WTC11 (cell line): ENCODE measurements around the gene PPP3CA. TPM values are rescaled to one million over a fixed set of nuclear protein-coding genes. Genes with fewer than 3 reads are reported as not detected.

Experiments
- ATAC-seq: fragments of 200-7000 bp; cut with Tn5 transposase; 2 replicates; pipeline ENCODE4 v1.10.0; 2021; ENCODE audit warnings: mild to moderate bottlenecking, moderate library complexity
- CTCF ChIA-PET: fragments of 300-600 bp; sonication (Branson Sonifier 250); formaldehyde crosslinking; loops from one replicate; lab custom pipeline; 2021; ENCODE audit warnings: antibody characterized with exemption; lab: Charles Lee
- POLR2A ChIA-PET: fragments of 350-600 bp; sonication (Branson Sonifier 250); formaldehyde crosslinking; loops from one replicate; lab custom pipeline; 2021; ENCODE audit warnings: antibody characterized with exemption; lab: Charles Lee
- DNase-seq: peaks from one replicate; pipeline ENCODE4 v3.0.0; 2021; ENCODE audit warnings: low spot score
- H3K27ac Mint-ChIP-seq: 2 replicates; pipeline ENCODE4 v1.8.0; 2021; ENCODE audit warnings: mixed read lengths
- H3K27me3 Mint-ChIP-seq: 2 replicates; pipeline ENCODE4 v1.8.0; 2021; ENCODE audit warnings: low read depth, mild to moderate bottlenecking, moderate library complexity, mixed read lengths
- H3K36me3 Mint-ChIP-seq: 2 replicates; pipeline ENCODE4 v1.8.0; 2021; ENCODE audit warnings: mixed read lengths
- H3K4me1 Mint-ChIP-seq: 2 replicates; pipeline ENCODE4 v1.8.0; 2022; ENCODE audit warnings: mixed read lengths
- H3K4me3 Mint-ChIP-seq: 2 replicates; pipeline ENCODE4 v1.8.0; 2021; ENCODE audit warnings: mild to moderate bottlenecking, moderate library complexity, mixed read lengths
- H3K9me3 Mint-ChIP-seq: 2 replicates; pipeline ENCODE4 v1.8.0; 2021; ENCODE audit warnings: mixed read lengths
- ATF1 ChIP-seq: sonication (generic); formaldehyde crosslinking; IDR thresholded peaks from 2 replicates; pipeline ENCODE4 v1.8.1; 2023; ENCODE audit warnings: mild to moderate bottlenecking, moderate library complexity, missing genetic modification reagents
- CBFB ChIP-seq: sonication (generic); formaldehyde crosslinking; IDR thresholded peaks from 2 replicates; pipeline ENCODE4 v1.8.1; 2022; ENCODE audit warnings: mild to moderate bottlenecking, low read depth, missing genetic modification reagents
- ELF4 ChIP-seq: sonication (generic); formaldehyde crosslinking; IDR thresholded peaks from 2 replicates; pipeline ENCODE4 v1.8.1; 2022; ENCODE audit warnings: low read depth, mild to moderate bottlenecking, moderate library complexity, missing genetic modification reagents
- GRHL2 ChIP-seq: fragments of 250-450 bp; sonication (Bioruptor Pico); IDR thresholded peaks from 2 replicates; pipeline ENCODE4 v1.8.0; 2022; ENCODE audit warnings: mild to moderate bottlenecking, moderate library complexity; ENCODE audit not compliant: insufficient replicate concordance, severe bottlenecking
- IRF2 ChIP-seq: sonication (generic); formaldehyde crosslinking; IDR thresholded peaks from 2 replicates; pipeline ENCODE4 v1.8.0; 2022; ENCODE audit warnings: low read depth, missing genetic modification reagents, borderline replicate concordance
- JAZF1 ChIP-seq: fragments of 250-450 bp; sonication (Bioruptor Pico); IDR thresholded peaks from 2 replicates; pipeline ENCODE4 v1.9.0; 2021; ENCODE audit warnings: moderate library complexity, mild to moderate bottlenecking, inconsistent platforms
- RORB ChIP-seq: fragments of 250-450 bp; sonication (Bioruptor Pico); IDR thresholded peaks from 2 replicates; pipeline ENCODE4 v1.9.0; 2021; ENCODE audit warnings: mild to moderate bottlenecking
- TEAD1 ChIP-seq: sonication (generic); formaldehyde crosslinking; IDR thresholded peaks from 2 replicates; pipeline ENCODE4 v1.8.0; 2022; ENCODE audit warnings: mild to moderate bottlenecking, missing genetic modification reagents
- ZNF219 ChIP-seq: sonication (generic); formaldehyde crosslinking; IDR thresholded peaks from 2 replicates; pipeline ENCODE4 v1.8.0; 2023; ENCODE audit warnings: missing genetic modification reagents, mild to moderate bottlenecking, borderline replicate concordance
- ZNF232 ChIP-seq: sonication (generic); formaldehyde crosslinking; IDR thresholded peaks from 2 replicates; pipeline ENCODE4 v1.8.0; 2022; ENCODE audit warnings: mild to moderate bottlenecking, missing genetic modification reagents
- ZNF416 ChIP-seq: fragments of 250-450 bp; sonication (Bioruptor Pico); IDR thresholded peaks from 2 replicates; pipeline ENCODE4 v1.9.0; 2021; ENCODE audit warnings: mild to moderate bottlenecking, inconsistent platforms
- total RNA-seq: library from RNA; stranded (reverse); gene quantifications from 3 replicates; pipeline ENCODE4 v1.2.3, GENCODE V29; 2021
- TF ChIP-seq, protein P1 (sequence below): sonication (generic); formaldehyde crosslinking; IDR thresholded peaks from 2 replicates; pipeline ENCODE4 v1.8.1; 2023; ENCODE audit warnings: mild to moderate bottlenecking, moderate library complexity, missing genetic modification reagents
- TF ChIP-seq, protein P2 (sequence below): fragments of 250-450 bp; sonication (Bioruptor Pico); IDR thresholded peaks from 2 replicates; pipeline ENCODE4 v2.1.2; 2022; ENCODE audit warnings: mild to moderate bottlenecking, moderate library complexity
- TF ChIP-seq, protein P3 (sequence below): sonication (generic); formaldehyde crosslinking; IDR thresholded peaks from 2 replicates; pipeline ENCODE4 v1.8.1; 2023; ENCODE audit warnings: mild to moderate bottlenecking, missing genetic modification reagents, borderline replicate concordance
- TF ChIP-seq, protein P4 (sequence below): sonication (generic); formaldehyde crosslinking; IDR thresholded peaks from 2 replicates; pipeline ENCODE4 v1.8.1; 2022; ENCODE audit warnings: missing genetic modification reagents, borderline replicate concordance
- TF ChIP-seq, protein P5 (sequence below): sonication (generic); formaldehyde crosslinking; conservative IDR thresholded peaks from 2 replicates; pipeline ENCODE4 v1.8.1; 2022; ENCODE audit warnings: mild to moderate bottlenecking, missing genetic modification reagents
- TF ChIP-seq, protein P6 (sequence below): sonication (generic); formaldehyde crosslinking; IDR thresholded peaks from 2 replicates; pipeline ENCODE4 v1.8.0; 2023; ENCODE audit warnings: missing genetic modification reagents
- TF ChIP-seq, protein P7 (sequence below): sonication (generic); formaldehyde crosslinking; IDR thresholded peaks from 2 replicates; pipeline ENCODE4 v1.8.0; 2022; ENCODE audit warnings: mild to moderate bottlenecking, missing genetic modification reagents

The PPP3CA gene
- total RNA-seq, 1 experiment from 2014 or later: 41.6 TPM

DNA sequence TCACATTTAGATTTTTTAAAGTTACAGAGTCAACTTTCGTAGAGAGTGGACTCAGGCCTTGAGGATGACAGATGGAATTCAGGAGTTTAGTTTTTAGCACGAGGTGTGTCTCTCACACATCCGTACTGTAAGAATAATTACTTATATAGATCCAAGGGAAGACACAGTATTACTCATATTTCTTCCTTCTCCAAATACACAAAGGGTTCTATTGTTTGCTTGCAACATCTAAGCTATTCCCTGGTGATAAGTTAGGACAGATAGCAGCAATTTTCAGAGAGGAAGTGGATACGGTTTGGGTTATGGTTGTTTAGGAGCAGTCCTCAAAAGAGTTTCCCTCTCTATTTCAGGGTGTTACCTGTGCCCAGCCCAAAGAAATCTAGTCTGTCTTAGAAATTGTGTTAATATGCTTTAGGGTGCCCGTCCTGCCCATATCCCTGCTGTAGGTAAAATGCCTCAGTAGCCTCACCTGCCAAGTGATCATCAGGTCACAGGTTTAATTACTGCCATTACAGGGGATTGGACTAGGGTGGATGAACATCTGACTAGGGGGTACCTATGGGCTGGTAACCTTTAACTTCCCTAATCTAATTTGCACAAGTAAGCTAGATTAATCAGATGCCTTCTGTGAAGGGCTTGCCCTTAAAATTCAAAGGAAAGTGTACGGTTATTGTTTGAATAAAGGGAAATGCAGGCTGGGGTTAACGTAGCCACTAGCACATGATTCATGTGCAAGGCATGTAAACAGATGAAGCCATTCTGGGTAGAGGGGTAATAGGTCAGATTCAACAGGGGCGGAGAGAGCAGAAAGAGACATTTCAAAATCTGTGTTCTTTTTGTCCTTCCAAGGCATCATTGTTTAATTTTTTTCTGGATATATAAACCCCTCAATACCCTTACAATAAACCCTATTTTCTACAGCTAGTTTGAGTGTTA lies 8.7 kb upstream of the PPP3CA start:
- Mint-ChIP-seq H3K4me1 (peaks cover 5% of the 10 kb centered on the region; the same call in 1 of the 2 replicates), H3K9me3 (no peaks in the 10 kb centered on the region), H3K4me3 (no peak overlapping the region), H3K36me3 (no peaks in the 10 kb centered on the region), H3K27ac (no peak overlapping the region), H3K27me3 (no peaks in the 10 kb centered on the region)
- CTCF ChIA-PET: no interaction called here
- no peak for TF ChIP-seq IRF2 (CRISPR knock-in tag)
- TF ChIP-seq, protein P1, sequence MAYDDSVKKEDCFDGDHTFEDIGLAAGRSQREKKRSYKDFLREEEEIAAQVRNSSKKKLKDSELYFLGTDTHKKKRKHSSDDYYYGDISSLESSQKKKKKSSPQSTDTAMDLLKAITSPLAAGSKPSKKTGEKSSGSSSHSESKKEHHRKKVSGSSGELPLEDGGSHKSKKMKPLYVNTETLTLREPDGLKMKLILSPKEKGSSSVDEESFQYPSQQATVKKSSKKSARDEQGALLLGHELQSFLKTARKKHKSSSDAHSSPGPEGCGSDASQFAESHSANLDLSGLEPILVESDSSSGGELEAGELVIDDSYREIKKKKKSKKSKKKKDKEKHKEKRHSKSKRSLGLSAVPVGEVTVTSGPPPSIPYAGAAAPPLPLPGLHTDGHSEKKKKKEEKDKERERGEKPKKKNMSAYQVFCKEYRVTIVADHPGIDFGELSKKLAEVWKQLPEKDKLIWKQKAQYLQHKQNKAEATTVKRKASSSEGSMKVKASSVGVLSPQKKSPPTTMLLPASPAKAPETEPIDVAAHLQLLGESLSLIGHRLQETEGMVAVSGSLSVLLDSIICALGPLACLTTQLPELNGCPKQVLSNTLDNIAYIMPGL: no peak
- ATAC-seq: no peak
- no peak for DNase-seq
- POLR2A ChIA-PET: no interaction called here

DNA sequence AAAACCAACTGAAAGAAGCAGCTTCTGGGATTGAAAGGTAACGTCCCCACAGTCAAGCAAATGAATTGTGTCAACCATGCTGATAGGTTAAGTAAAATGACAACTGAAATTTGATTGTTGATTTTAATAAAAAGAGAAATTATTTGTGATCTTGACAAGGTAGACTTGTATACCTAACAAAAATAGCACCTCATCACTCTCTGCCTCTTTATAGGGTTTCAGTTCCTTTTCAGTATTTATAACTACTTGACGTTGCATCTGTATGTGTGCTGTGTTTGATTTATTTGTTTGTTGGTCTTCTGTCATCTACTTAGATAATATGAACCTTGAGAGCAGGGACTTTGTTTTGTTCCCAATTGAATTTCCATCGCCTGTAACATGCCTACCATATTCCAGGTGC lies 7.9 kb upstream of the PPP3CA start:
- H3K4me1 Mint-ChIP-seq: peaks cover 5% of the 10 kb centered on the region; the same call in 1 of the 2 replicates
- TF ChIP-seq, protein P2, sequence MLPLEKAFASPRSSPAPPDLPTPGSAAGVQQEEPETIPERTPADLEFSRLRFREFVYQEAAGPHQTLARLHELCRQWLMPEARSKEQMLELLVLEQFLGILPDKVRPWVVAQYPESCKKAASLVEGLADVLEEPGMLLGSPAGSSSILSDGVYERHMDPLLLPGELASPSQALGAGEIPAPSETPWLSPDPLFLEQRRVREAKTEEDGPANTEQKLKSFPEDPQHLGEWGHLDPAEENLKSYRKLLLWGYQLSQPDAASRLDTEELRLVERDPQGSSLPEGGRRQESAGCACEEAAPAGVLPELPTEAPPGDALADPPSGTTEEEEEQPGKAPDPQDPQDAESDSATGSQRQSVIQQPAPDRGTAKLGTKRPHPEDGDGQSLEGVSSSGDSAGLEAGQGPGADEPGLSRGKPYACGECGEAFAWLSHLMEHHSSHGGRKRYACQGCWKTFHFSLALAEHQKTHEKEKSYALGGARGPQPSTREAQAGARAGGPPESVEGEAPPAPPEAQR: no peak
- no peak for TF ChIP-seq GRHL2
- TF ChIP-seq, protein P3, sequence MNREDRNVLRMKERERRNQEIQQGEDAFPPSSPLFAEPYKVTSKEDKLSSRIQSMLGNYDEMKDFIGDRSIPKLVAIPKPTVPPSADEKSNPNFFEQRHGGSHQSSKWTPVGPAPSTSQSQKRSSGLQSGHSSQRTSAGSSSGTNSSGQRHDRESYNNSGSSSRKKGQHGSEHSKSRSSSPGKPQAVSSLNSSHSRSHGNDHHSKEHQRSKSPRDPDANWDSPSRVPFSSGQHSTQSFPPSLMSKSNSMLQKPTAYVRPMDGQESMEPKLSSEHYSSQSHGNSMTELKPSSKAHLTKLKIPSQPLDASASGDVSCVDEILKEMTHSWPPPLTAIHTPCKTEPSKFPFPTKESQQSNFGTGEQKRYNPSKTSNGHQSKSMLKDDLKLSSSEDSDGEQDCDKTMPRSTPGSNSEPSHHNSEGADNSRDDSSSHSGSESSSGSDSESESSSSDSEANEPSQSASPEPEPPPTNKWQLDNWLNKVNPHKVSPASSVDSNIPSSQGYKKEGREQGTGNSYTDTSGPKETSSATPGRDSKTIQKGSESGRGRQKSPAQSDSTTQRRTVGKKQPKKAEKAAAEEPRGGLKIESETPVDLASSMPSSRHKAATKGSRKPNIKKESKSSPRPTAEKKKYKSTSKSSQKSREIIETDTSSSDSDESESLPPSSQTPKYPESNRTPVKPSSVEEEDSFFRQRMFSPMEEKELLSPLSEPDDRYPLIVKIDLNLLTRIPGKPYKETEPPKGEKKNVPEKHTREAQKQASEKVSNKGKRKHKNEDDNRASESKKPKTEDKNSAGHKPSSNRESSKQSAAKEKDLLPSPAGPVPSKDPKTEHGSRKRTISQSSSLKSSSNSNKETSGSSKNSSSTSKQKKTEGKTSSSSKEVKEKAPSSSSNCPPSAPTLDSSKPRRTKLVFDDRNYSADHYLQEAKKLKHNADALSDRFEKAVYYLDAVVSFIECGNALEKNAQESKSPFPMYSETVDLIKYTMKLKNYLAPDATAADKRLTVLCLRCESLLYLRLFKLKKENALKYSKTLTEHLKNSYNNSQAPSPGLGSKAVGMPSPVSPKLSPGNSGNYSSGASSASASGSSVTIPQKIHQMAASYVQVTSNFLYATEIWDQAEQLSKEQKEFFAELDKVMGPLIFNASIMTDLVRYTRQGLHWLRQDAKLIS (CRISPR knock-in tag): no peak
- TF ChIP-seq ZNF416 (CRISPR knock-in tag): no peak
- no peak for TF ChIP-seq CBFB
- TF ChIP-seq RORB (CRISPR knock-in tag): no peak
- TF ChIP-seq ZNF219: no peak
- TF ChIP-seq, protein P4, sequence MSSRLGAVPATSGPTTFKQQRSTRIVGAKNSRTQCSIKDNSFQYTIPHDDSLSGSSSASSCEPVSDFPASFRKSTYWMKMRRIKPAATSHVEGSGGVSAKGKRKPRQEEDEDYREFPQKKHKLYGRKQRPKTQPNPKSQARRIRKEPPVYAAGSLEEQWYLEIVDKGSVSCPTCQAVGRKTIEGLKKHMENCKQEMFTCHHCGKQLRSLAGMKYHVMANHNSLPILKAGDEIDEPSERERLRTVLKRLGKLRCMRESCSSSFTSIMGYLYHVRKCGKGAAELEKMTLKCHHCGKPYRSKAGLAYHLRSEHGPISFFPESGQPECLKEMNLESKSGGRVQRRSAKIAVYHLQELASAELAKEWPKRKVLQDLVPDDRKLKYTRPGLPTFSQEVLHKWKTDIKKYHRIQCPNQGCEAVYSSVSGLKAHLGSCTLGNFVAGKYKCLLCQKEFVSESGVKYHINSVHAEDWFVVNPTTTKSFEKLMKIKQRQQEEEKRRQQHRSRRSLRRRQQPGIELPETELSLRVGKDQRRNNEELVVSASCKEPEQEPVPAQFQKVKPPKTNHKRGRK (CRISPR knock-in tag): no peak
- TF ChIP-seq ATF1 (CRISPR knock-in tag): no peak
- TF ChIP-seq, all 79 proteins: peak for 0
- POLR2A ChIA-PET: no interaction called here
- no peak overlapping the region for H3K27ac Mint-ChIP-seq
- H3K36me3 Mint-ChIP-seq: no peaks in the 10 kb centered on the region
- CTCF ChIA-PET: no interaction called here
- no peaks in the 10 kb centered on the region for H3K9me3 Mint-ChIP-seq
- H3K4me3 Mint-ChIP-seq: no peak overlapping the region
- ATAC-seq (no peak), DNase-seq (no peak)
- H3K27me3 Mint-ChIP-seq: peaks cover 5% of the 10 kb centered on the region

DNA sequence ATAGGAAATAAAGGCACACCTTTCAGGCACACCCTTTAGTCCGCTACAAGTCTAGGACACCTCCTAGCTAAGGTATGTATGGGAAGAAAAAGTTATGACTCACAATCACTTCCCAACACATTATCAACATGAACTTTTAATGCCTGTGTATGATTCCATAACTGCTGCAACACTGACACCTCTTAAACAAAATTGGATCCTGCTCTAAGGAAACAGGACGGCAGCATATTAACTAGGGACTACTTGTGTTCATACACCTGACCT lies 2.4 kb upstream of the PPP3CA start:
- TF ChIP-seq ZNF232 (CRISPR knock-in tag) (no peak), JAZF1 (CRISPR knock-in tag) (no peak), ELF4 (CRISPR knock-in tag) (no peak), TEAD1 (no peak)
- TF ChIP-seq, protein P5, sequence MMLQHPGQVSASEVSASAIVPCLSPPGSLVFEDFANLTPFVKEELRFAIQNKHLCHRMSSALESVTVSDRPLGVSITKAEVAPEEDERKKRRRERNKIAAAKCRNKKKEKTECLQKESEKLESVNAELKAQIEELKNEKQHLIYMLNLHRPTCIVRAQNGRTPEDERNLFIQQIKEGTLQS (CRISPR knock-in tag): no peak
- TF ChIP-seq, protein P6, sequence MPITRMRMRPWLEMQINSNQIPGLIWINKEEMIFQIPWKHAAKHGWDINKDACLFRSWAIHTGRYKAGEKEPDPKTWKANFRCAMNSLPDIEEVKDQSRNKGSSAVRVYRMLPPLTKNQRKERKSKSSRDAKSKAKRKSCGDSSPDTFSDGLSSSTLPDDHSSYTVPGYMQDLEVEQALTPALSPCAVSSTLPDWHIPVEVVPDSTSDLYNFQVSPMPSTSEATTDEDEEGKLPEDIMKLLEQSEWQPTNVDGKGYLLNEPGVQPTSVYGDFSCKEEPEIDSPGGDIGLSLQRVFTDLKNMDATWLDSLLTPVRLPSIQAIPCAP (CRISPR knock-in tag): no peak
- TF ChIP-seq, protein P7, sequence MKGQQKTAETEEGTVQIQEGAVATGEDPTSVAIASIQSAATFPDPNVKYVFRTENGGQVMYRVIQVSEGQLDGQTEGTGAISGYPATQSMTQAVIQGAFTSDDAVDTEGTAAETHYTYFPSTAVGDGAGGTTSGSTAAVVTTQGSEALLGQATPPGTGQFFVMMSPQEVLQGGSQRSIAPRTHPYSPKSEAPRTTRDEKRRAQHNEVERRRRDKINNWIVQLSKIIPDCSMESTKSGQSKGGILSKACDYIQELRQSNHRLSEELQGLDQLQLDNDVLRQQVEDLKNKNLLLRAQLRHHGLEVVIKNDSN (CRISPR knock-in tag): no peak
- no peak for DNase-seq
- Mint-ChIP-seq H3K4me1 (peaks cover 17% of the 10 kb centered on the region), H3K4me3 (no peak overlapping the region), H3K27me3 (peaks cover 21% of the 10 kb centered on the region), H3K9me3 (no peaks in the 10 kb centered on the region), H3K36me3 (no peaks in the 10 kb centered on the region), H3K27ac (no peak overlapping the region)
- POLR2A ChIA-PET: no interaction called here
- CTCF ChIA-PET: no interaction called here
- no peak for ATAC-seq
